Keratinocyte (primary cell): Measurements from ENCODE around the gene SDK1.

Source experiments
- CTCF ChIP-seq, 3 experiments: IDR thresholded peaks in 1 of 3; conservative IDR thresholded peaks in 1 of 3; optimal IDR thresholded peaks in 1 of 3; 2 replicates in 2 of 3; 3 replicates in 1 of 3; pipeline versions ENCODE3 to v1.5.1; 2011; ENCODE audit warnings: low read length in 3 of 3, mild to moderate bottlenecking in 3 of 3, moderate library complexity in 2 of 3, control low read depth in 1 of 3, inconsistent platforms in 1 of 3; ENCODE audit not compliant: insufficient read depth in 2 of 3; ENCODE audit errors: extremely low read depth in 1 of 3
- EZH2 ChIP-seq: IDR thresholded peaks from one replicate; pipeline ENCODE4 v1.6.1; 2012; ENCODE audit warnings: inconsistent platforms, mild to moderate bottlenecking, low read length, moderate library complexity

- TF ChIP-seq CTCF (optimal IDR thresholded peaks at IDR 0.05 in 1 of 3, IDR thresholded peaks at IDR 0.05 in 1 of 3, conservative IDR thresholded peaks at IDR 0.05 in 1 of 3; ENCODE audit: extremely low read depth in 1 of 3, insufficient read depth in 2 of 3, low read length in 3 of 3) (no peak), EZH2 (no peak)
Measured at GRCh38 chr7:4175346-4175973, 874.4 kb downstream of the SDK1 start.
